ENCODE data around the gene DDX41.
A peak's percentile ranks its signal among the peaks of the same experiment; 100 is the strongest.

DDX41 gene

GRCh38 chr5:177484902-177485549 is 31.7 kb downstream of the DDX41 start:
- DNase-seq (ENCODE audit: low read depth in 2 of 2): no peak

GRCh38 chr5:177483994-177484901 is 32.5 kb downstream of the DDX41 start:
- no peak for DNase-seq (ENCODE audit: low read depth in 2 of 2)

GRCh38 chr5:177483042-177483441 is 33.7 kb downstream of the DDX41 start:
- DNase-seq (ENCODE audit: low read depth in 2 of 2): no peak

GRCh38 chr5:177482359-177482795 is 34.4 kb downstream of the DDX41 start:
- no peak for DNase-seq (ENCODE audit: low read depth in 2 of 2)

- no peak for DNase-seq (ENCODE audit: low read depth in 2 of 2)
These were observed 37.0 kb downstream of the DDX41 start for GRCh38 chr5:177479774-177480173.

- peak in 1 of 2 donors; percentile 31 for DNase-seq (ENCODE audit: low read depth in 2 of 2)
These were observed 37.8 kb downstream of the DDX41 start for GRCh38 chr5:177478711-177479646.

- no peak for DNase-seq (ENCODE audit: low read depth in 2 of 2)
These were observed 38.9 kb downstream of the DDX41 start for GRCh38 chr5:177477701-177478477.

- DNase-seq (ENCODE audit: low read depth in 2 of 2): no peak
These were observed 40.1 kb downstream of the DDX41 start for GRCh38 chr5:177476531-177477233.

GRCh38 chr5:177475563-177476427 is 41.0 kb downstream of the DDX41 start:
- DNase-seq (ENCODE audit: low read depth in 2 of 2): peak in 1 of 2 donors; percentile 17

- no peak for DNase-seq (ENCODE audit: low read depth in 2 of 2)
These were observed 41.8 kb downstream of the DDX41 start for GRCh38 chr5:177474846-177475562.

- no peak for DNase-seq (ENCODE audit: low read depth in 2 of 2)
These were observed 42.7 kb downstream of the DDX41 start for GRCh38 chr5:177474002-177474476.

- peak in 1 of 2 donors; percentile 32 for DNase-seq (ENCODE audit: low read depth in 2 of 2)
These were observed 43.2 kb downstream of the DDX41 start, which contains the start of gene DBN1 for GRCh38 chr5:177473443-177474001. Gene DBN1 (minus strand): TSS chr5:177473634. CDS start chr5:177473521, 113 bp downstream.

- peak; percentile 81 to 82 for DNase-seq (ENCODE audit: low read depth in 2 of 2)
These were observed 44.0 kb downstream of the DDX41 start for GRCh38 chr5:177472460-177473442.

GRCh38 chr5:177471610-177472356 is 45.0 kb downstream of the DDX41 start:
- peak; percentile 66 to 68 for DNase-seq (ENCODE audit: low read depth in 2 of 2)

- no peak for DNase-seq (ENCODE audit: low read depth in 2 of 2)
These were observed 45.8 kb downstream of the DDX41 start for GRCh38 chr5:177470759-177471536.

Measured in stimulated activated CD8-positive, alpha-beta memory T cell treated with anti-CD3 and anti-CD28 coated beads, Interleukin-15, amount 100 ng/mL, for 48 hours (primary cell).